IMR-90 (cell line): ENCODE data around the gene PLXDC1. TPM values are rescaled to one million over a fixed set of nuclear protein-coding genes. Genes with fewer than 3 reads are reported as not detected.

Experiments used
- ATAC-seq: fragments of 200-7000 bp; cut with Tn5 transposase; 2 replicates; pipeline ENCODE4 v1.9.1; 2020; ENCODE audit warnings: low read depth, mild to moderate bottlenecking, moderate library complexity
- BruUV-seq: library from RNA; stranded (reverse); fragments of 400-500 nt; replicated peaks from 2 replicates; lab custom pipeline; 2021; lab: Mats Ljungman, UMichigan
- CTCF ChIA-PET: fragments of 300-600 bp; formaldehyde crosslinking; extraction: SDS; loops from one replicate; lab custom pipeline; 2021; ENCODE audit warnings: antibody characterized with exemption; lab: Yijun Ruan, JAX
- POLR2A ChIA-PET: fragments of 300-600 bp; sonication (Branson Sonifier 250); formaldehyde crosslinking; loops from one replicate; lab custom pipeline; 2022; ENCODE audit warnings: antibody characterized with exemption; ENCODE audit not compliant: unreplicated experiment; lab: Charles Lee
- DNase-seq: peaks from one replicate; pipeline ENCODE4 v3.0.0; 2013
- H2AFZ ChIP-seq: replicated peaks from 2 replicates; pipeline ENCODE3; 2013; ENCODE audit warnings: low read length, mild to moderate bottlenecking; ENCODE audit not compliant: poor library complexity
- H2AK5ac ChIP-seq: 2 replicates; pipeline ENCODE4 v1.6.1; 2013; ENCODE audit warnings: low read depth, low read length, inconsistent platforms
- H2AK9ac ChIP-seq: replicated peaks from 2 replicates; pipeline ENCODE3; 2013; ENCODE audit warnings: mild to moderate bottlenecking, low read depth, low read length, moderate library complexity; ENCODE audit not compliant: poor library complexity
- H2BK120ac ChIP-seq: 2 replicates; pipeline ENCODE4 v1.6.1; 2013; ENCODE audit warnings: low read depth, low read length, inconsistent platforms
- H2BK15ac ChIP-seq: 3 replicates; pipeline ENCODE4 v1.6.1; 2013; ENCODE audit warnings: low read depth, low read length, inconsistent platforms
- H2BK20ac ChIP-seq: 2 replicates; pipeline ENCODE4 v1.6.1; 2013; ENCODE audit warnings: low read depth, mild to moderate bottlenecking, inconsistent platforms, low read length, moderate library complexity
- H2BK5ac ChIP-seq: 2 replicates; pipeline ENCODE4 v1.6.1; 2013; ENCODE audit warnings: mild to moderate bottlenecking, low read depth, low read length, inconsistent platforms; ENCODE audit not compliant: poor library complexity, severe bottlenecking
- H3K14ac ChIP-seq: replicated peaks from 2 replicates; pipeline ENCODE4 v1.6.1; 2013; ENCODE audit warnings: low read depth, low read length, inconsistent platforms
- H3K18ac ChIP-seq: 2 replicates; pipeline ENCODE4 v1.6.1; 2013; ENCODE audit warnings: low read depth, low read length, control low read depth
- H3K23ac ChIP-seq: 2 replicates; pipeline ENCODE4 v1.6.1; 2013; ENCODE audit warnings: low read depth, low read length, inconsistent platforms
- H3K27ac ChIP-seq: 2 replicates; pipeline ENCODE4 v1.5.1; 2013; ENCODE audit warnings: mild to moderate bottlenecking, control low read depth, low read length; ENCODE audit not compliant: insufficient read depth
- H3K27me3 ChIP-seq: 2 replicates; pipeline ENCODE4 v1.6.1; 2013; ENCODE audit warnings: low read length; ENCODE audit not compliant: control insufficient read depth, insufficient read depth
- H3K36me3 ChIP-seq: 2 replicates; pipeline ENCODE4 v1.6.1; 2013; ENCODE audit warnings: low read length, mixed read lengths; ENCODE audit not compliant: control insufficient read depth, insufficient read depth
- H3K4ac ChIP-seq: 2 replicates; pipeline ENCODE4 v1.6.1; 2013; ENCODE audit warnings: low read depth, low read length, inconsistent platforms
- H3K4me1 ChIP-seq: 2 replicates; pipeline ENCODE4 v1.6.1; 2013; ENCODE audit warnings: low read length, mixed read lengths; ENCODE audit not compliant: control insufficient read depth, insufficient read depth
- H3K4me2 ChIP-seq: 2 replicates; pipeline ENCODE4 v1.6.1; 2013; ENCODE audit warnings: low read depth, mild to moderate bottlenecking, control low read depth, low read length, moderate library complexity
- H3K4me3 ChIP-seq: 2 replicates; pipeline ENCODE4 v1.5.1; 2013; ENCODE audit warnings: low read depth, mild to moderate bottlenecking, control low read depth, low read length, moderate library complexity; ENCODE audit not compliant: insufficient read depth
- H3K56ac ChIP-seq: 2 replicates; pipeline ENCODE4 v1.6.1; 2013; ENCODE audit warnings: low read length, inconsistent platforms; ENCODE audit not compliant: insufficient read depth; ENCODE audit errors: extremely low read depth
- H3K79me1 ChIP-seq, 2 experiments: 2 replicates each; pipeline ENCODE4 v1.6.1; 2013; ENCODE audit warnings: low read length in 2 of 2, inconsistent platforms in 1 of 2, low read depth in 1 of 2
- H3K9ac ChIP-seq: 2 replicates; pipeline ENCODE4 v1.6.1; 2013; ENCODE audit warnings: low read depth, low read length, control low read depth
- H3K9me1 ChIP-seq: 2 replicates; pipeline ENCODE4 v1.6.1; 2013; ENCODE audit warnings: low read length, inconsistent platforms; ENCODE audit not compliant: insufficient read depth
- H3K9me3 ChIP-seq: 2 replicates; pipeline ENCODE4 v1.6.1; 2013; ENCODE audit warnings: low read length; ENCODE audit not compliant: control insufficient read depth, insufficient read depth
- H4K20me1 ChIP-seq: 2 replicates; pipeline ENCODE4 v1.6.1; 2013; ENCODE audit warnings: low read length, inconsistent platforms; ENCODE audit not compliant: insufficient read depth
- H4K5ac ChIP-seq: 2 replicates; pipeline ENCODE4 v1.6.1; 2013; ENCODE audit warnings: mild to moderate bottlenecking, low read depth, low read length, control low read depth
- H4K8ac ChIP-seq, 2 experiments: 2 replicates each; pipeline ENCODE4 v1.6.1; 2013; ENCODE audit warnings: low read depth in 2 of 2, low read length in 2 of 2, control low read depth in 1 of 2, inconsistent platforms in 1 of 2
- H4K91ac ChIP-seq: 2 replicates; pipeline ENCODE4 v1.6.1; 2013; ENCODE audit warnings: low read depth, low read length, inconsistent platforms; ENCODE audit not compliant: insufficient read depth
- BHLHE40 ChIP-seq: fragments of 150-350 bp; IDR thresholded peaks from 2 replicates; pipeline ENCODE4 v1.6.1; 2016; ENCODE audit warnings: mild to moderate bottlenecking, low read depth, low read length
- CEBPB ChIP-seq: IDR thresholded peaks from 2 replicates; pipeline ENCODE4 v1.6.1; 2012; ENCODE audit warnings: low read depth, low read length, improper control_type of control experiment
- ELK1 ChIP-seq: fragments of 150-350 bp; IDR thresholded peaks from 2 replicates; pipeline ENCODE4 v1.6.1; 2016; ENCODE audit warnings: low read depth, mild to moderate bottlenecking, low read length, moderate library complexity, borderline replicate concordance
- MAFK ChIP-seq: IDR thresholded peaks from 2 replicates; pipeline ENCODE4 v1.6.1; 2012; ENCODE audit warnings: low read depth, low read length, improper control_type of control experiment
- MAZ ChIP-seq: IDR thresholded peaks from 2 replicates; pipeline ENCODE4 v1.6.1; 2012; ENCODE audit warnings: low read depth, mild to moderate bottlenecking, low read length, improper control_type of control experiment, moderate library complexity, borderline replicate concordance
- RAD21 ChIP-seq: IDR thresholded peaks from 2 replicates; pipeline ENCODE4 v1.6.1; 2012; ENCODE audit warnings: low read length, improper control_type of control experiment
- SMC3 ChIP-seq: fragments of 150-350 bp; IDR thresholded peaks from 2 replicates; pipeline ENCODE4 v1.6.1; 2016; ENCODE audit warnings: low read depth, mild to moderate bottlenecking, antibody characterized with exemption, low read length, moderate library complexity
- WGBS, 2 experiments: methylation state at CpG; one replicate each; pipeline versions ENCODE4 v1.1.5 to v1.1.7; 2013; ENCODE audit warnings: missing lambda C conversion rate in 2 of 2; ENCODE audit not compliant: insufficient read length in 1 of 2; ENCODE audit errors: extremely low coverage in 2 of 2; 5-methylcytosine and 5-hydroxymethylcytosine counted together
- dilution Hi-C: fragments of 300-500 bp; cut with HindIII; formaldehyde crosslinking; loops from one replicate; pipeline ENCODE4 v1.14.3; 2018; ENCODE audit warnings: low sequenced_read_pairs; ENCODE audit not compliant: unreplicated experiment
- in situ Hi-C: fragments of 300-500 bp; cut with MboI; formaldehyde crosslinking; loops from 3 replicates; pipeline ENCODE4 v1.14.3; 2019; ENCODE audit warnings: low sequenced_read_pairs, inconsistent platforms, mixed read lengths
- intact Hi-C: fragments of 100-400 bp; cut with micrococcal nuclease; formaldehyde crosslinking; loops from 2 replicates; pipeline ENCODE4 v1.10.0; 2022
- polyA plus RNA-seq, 3 experiments: library from polyadenylated mRNA; depleted of rRNA; stranded (reverse); fragments of >200 nt; gene quantifications; 2 replicates each; pipeline ENCODE4 v1.2.3, GENCODE V29; 2012; ENCODE audit warnings: low replicate concordance in 1 of 3
- total RNA-seq: library from RNA; depleted of rRNA; stranded (reverse); fragments of >200 nt; gene quantifications from 2 replicates; pipeline ENCODE4 v1.2.3, GENCODE V29; 2012
- TF ChIP-seq, protein P1 (sequence below): fragments of 150-350 bp; IDR thresholded peaks from 2 replicates; pipeline ENCODE4 v1.6.1; 2017; ENCODE audit warnings: mild to moderate bottlenecking, antibody characterized with exemption, low read length, low read depth
- TF ChIP-seq, protein P2 (sequence below): conservative IDR thresholded peaks from 2 replicates; pipeline ENCODE4 v1.5.1; 2012; ENCODE audit warnings: mild to moderate bottlenecking, low read depth, low read length, improper control_type of control experiment

The PLXDC1 gene
- total and polyA plus RNA-seq, 2 of the 4 experiments (the other 2 are of a cell fraction) = under 0.01 to 0.50 TPM

GRCh38 chr17:39186481-39187002 is 35.1 kb upstream of the PLXDC1 start:
- intact Hi-C loops = no loop called here
- Histone ChIP-seq H4K8ac (no peak overlapping the region), H2AK5ac (no peak overlapping the region), H2AK9ac (peak overlapping the region; percentile 65), H3K9me1 (no peaks in the 10 kb centered on the region), H3K9ac (no peak overlapping the region), H2BK15ac (no peak overlapping the region), H2AFZ (no peak overlapping the region), H3K23ac (no peak overlapping the region), H3K4ac (no peak overlapping the region), H4K20me1 (no peaks in the 10 kb centered on the region), H3K9me3 (no peaks in the 10 kb centered on the region), H3K36me3 (peaks cover 49% of the 10 kb centered on the region), H3K79me1 (peaks cover 0 to 10% of the 10 kb centered on the region in 2 experiments; a peak in 1 of 4 replicates), H3K56ac (no peak overlapping the region), H3K18ac (no peak overlapping the region), H3K4me2 (no peak overlapping the region), H2BK120ac (no peak overlapping the region), H3K4me3 (no peak overlapping the region), H3K4me1 (no peaks in the 10 kb centered on the region), H4K5ac (no peak overlapping the region), H4K91ac (no peak overlapping the region), H3K27me3 (no peaks in the 10 kb centered on the region), H3K14ac (no peak overlapping the region), H2BK5ac (no peak overlapping the region), H3K27ac (no peak overlapping the region), H2BK20ac (no peak overlapping the region)
- TF ChIP-seq, protein P1, sequence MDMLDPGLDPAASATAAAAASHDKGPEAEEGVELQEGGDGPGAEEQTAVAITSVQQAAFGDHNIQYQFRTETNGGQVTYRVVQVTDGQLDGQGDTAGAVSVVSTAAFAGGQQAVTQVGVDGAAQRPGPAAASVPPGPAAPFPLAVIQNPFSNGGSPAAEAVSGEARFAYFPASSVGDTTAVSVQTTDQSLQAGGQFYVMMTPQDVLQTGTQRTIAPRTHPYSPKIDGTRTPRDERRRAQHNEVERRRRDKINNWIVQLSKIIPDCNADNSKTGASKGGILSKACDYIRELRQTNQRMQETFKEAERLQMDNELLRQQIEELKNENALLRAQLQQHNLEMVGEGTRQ = no peak
- TF ChIP-seq MAZ = no peak
- TF ChIP-seq ELK1 = no peak
- TF ChIP-seq MAFK = no peak
- no peak for TF ChIP-seq RAD21
- no peak for TF ChIP-seq CEBPB
- no peak for TF ChIP-seq SMC3
- TF ChIP-seq, protein P2, sequence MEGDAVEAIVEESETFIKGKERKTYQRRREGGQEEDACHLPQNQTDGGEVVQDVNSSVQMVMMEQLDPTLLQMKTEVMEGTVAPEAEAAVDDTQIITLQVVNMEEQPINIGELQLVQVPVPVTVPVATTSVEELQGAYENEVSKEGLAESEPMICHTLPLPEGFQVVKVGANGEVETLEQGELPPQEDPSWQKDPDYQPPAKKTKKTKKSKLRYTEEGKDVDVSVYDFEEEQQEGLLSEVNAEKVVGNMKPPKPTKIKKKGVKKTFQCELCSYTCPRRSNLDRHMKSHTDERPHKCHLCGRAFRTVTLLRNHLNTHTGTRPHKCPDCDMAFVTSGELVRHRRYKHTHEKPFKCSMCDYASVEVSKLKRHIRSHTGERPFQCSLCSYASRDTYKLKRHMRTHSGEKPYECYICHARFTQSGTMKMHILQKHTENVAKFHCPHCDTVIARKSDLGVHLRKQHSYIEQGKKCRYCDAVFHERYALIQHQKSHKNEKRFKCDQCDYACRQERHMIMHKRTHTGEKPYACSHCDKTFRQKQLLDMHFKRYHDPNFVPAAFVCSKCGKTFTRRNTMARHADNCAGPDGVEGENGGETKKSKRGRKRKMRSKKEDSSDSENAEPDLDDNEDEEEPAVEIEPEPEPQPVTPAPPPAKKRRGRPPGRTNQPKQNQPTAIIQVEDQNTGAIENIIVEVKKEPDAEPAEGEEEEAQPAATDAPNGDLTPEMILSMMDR = no peak
- no peak for TF ChIP-seq BHLHE40
- dilution Hi-C loops = no loop called here
- in situ Hi-C loops = no loop called here
- BruUV-seq = no TSS peak
- no peak for DNase-seq
- ChIA-PET POLR2A (no interaction called here), CTCF (no interaction called here)
- no peak for ATAC-seq
- no CpG with 5 or more reads among the region's 15 CpGs for WGBS, 2 experiments
